DOHH2 (cell line): ENCODE results near the gene PSPN.

Source experiments
- H3F3A ChIP-seq: fragments of 200-600 bp; sonication (generic), shearing (Covaris generic); 2 replicates; pipeline ENCODE4 v1.6.0; 2016; ENCODE audit warnings: antibody characterized with exemption, mild to moderate bottlenecking; ENCODE audit not compliant: control insufficient read depth, insufficient read depth
- H3K27ac ChIP-seq: fragments of 200-600 bp; sonication (generic); 2 replicates; pipeline ENCODE4 v1.5.1; 2014; ENCODE audit warnings: low read depth, mild to moderate bottlenecking, low read length, moderate library complexity
- H3K27me3 ChIP-seq: fragments of 200-600 bp; sonication (generic); 2 replicates; pipeline ENCODE4 v1.6.1; 2014; ENCODE audit warnings: mild to moderate bottlenecking, low read length, mixed read lengths; ENCODE audit not compliant: control insufficient read depth
- H3K36me3 ChIP-seq: fragments of 200-600 bp; sonication (generic); 2 replicates; pipeline ENCODE4 v1.6.1; 2014; ENCODE audit warnings: mild to moderate bottlenecking, low read length, moderate library complexity, mixed read lengths; ENCODE audit not compliant: control insufficient read depth
- H3K4me1 ChIP-seq: fragments of 200-600 bp; sonication (generic); 2 replicates; pipeline ENCODE4 v1.6.1; 2014; ENCODE audit warnings: mild to moderate bottlenecking, low read length, mixed read lengths; ENCODE audit not compliant: control insufficient read depth
- H3K4me2 ChIP-seq: fragments of 200-600 bp; sonication (generic); 2 replicates; pipeline ENCODE4 v1.6.0; 2014; ENCODE audit warnings: mild to moderate bottlenecking, low read length, moderate library complexity
- H3K4me3 ChIP-seq: fragments of 200-600 bp; sonication (generic); 2 replicates; pipeline ENCODE4 v1.5.1; 2014; ENCODE audit warnings: mild to moderate bottlenecking, low read length, mixed read lengths
- H3K79me2 ChIP-seq: fragments of 200-600 bp; sonication (generic); 2 replicates; pipeline ENCODE4 v1.6.1; 2014; ENCODE audit warnings: mild to moderate bottlenecking, low read length, mixed read lengths; ENCODE audit not compliant: control insufficient read depth
- H3K9me2 ChIP-seq: fragments of 200-600 bp; sonication (generic); replicated peaks from 2 replicates; pipeline ENCODE4 v1.6.1; 2014; ENCODE audit warnings: mild to moderate bottlenecking, low read length, mixed read lengths; ENCODE audit not compliant: control insufficient read depth
- H3K9me3 ChIP-seq: fragments of 200-600 bp; sonication (generic); 2 replicates; pipeline ENCODE4 v1.6.1; 2014; ENCODE audit warnings: antibody characterized with exemption, low read length, mixed read lengths; ENCODE audit not compliant: control insufficient read depth, insufficient read depth
- H4K20me1 ChIP-seq: fragments of 200-600 bp; sonication (generic); 2 replicates; pipeline ENCODE4 v1.6.0; 2014; ENCODE audit warnings: low read depth, mild to moderate bottlenecking, antibody characterized with exemption, low read length, moderate library complexity; ENCODE audit not compliant: control insufficient read depth, insufficient read depth
- CTCF ChIP-seq: fragments of 200-600 bp; sonication (generic); IDR thresholded peaks from one replicate; pipeline ENCODE4 v1.5.1; 2014; ENCODE audit warnings: antibody characterized with exemption, mild to moderate bottlenecking, low read depth, low read length; ENCODE audit not compliant: poor library complexity, severe bottlenecking
- EZH2phosphoT487 ChIP-seq: fragments of 200-600 bp; sonication (generic); IDR thresholded peaks from 2 replicates; pipeline ENCODE4 v1.6.1; 2017; ENCODE audit warnings: borderline replicate concordance, mild to moderate bottlenecking, antibody characterized with exemption, low read length, moderate library complexity, mixed read lengths

The PSPN gene

GRCh38 chr19:6343462-6343861 is 32.3 kb downstream of the PSPN start:
- Histone ChIP-seq H3K79me2 (no peaks in the 10 kb centered on the region), H3K9me2 (no peaks in the 10 kb centered on the region), H3K27me3 (no peaks in the 10 kb centered on the region), H4K20me1 (no peaks in the 10 kb centered on the region), H3K36me3 (no peaks in the 10 kb centered on the region), H3K4me1 (no peaks in the 10 kb centered on the region), H3K4me3 (no peak overlapping the region), H3F3A (no peaks in the 10 kb centered on the region), H3K27ac (no peak overlapping the region), H3K9me3 (peaks cover 7% of the 10 kb centered on the region; the same call in 1 of the 2 replicates), H3K4me2 (no peak overlapping the region)
- TF ChIP-seq CTCF (no peak), EZH2phosphoT487 (no peak)

- Histone ChIP-seq H3F3A (no peaks in the 10 kb centered on the region), H3K9me2 (no peaks in the 10 kb centered on the region), H3K79me2 (no peaks in the 10 kb centered on the region), H4K20me1 (no peaks in the 10 kb centered on the region), H3K27ac (no peak overlapping the region), H3K4me1 (no peaks in the 10 kb centered on the region), H3K4me3 (no peak overlapping the region), H3K9me3 (peaks cover 7% of the 10 kb centered on the region; the same call in 1 of the 2 replicates), H3K27me3 (no peaks in the 10 kb centered on the region), H3K4me2 (no peak overlapping the region), H3K36me3 (no peaks in the 10 kb centered on the region)
- TF ChIP-seq CTCF, result peak; percentile 25
- TF ChIP-seq EZH2phosphoT487, result no peak
Measured at GRCh38 chr19:6340493-6341201, 35.1 kb downstream of the PSPN start.

GRCh38 chr19:6334490-6335285 is 41.0 kb downstream of the PSPN start:
- no peaks in the 10 kb centered on the region for H3K9me2 ChIP-seq
- H3K9me3 ChIP-seq, result no peaks in the 10 kb centered on the region
- no peaks in the 10 kb centered on the region for H3K79me2 ChIP-seq
- no peaks in the 10 kb centered on the region for H3K36me3 ChIP-seq
- no peaks in the 10 kb centered on the region for H3K4me1 ChIP-seq
- no peaks in the 10 kb centered on the region for H3F3A ChIP-seq
- TF ChIP-seq EZH2phosphoT487 (no peak), CTCF (no peak)
- H3K27ac ChIP-seq, result no peak overlapping the region
- H3K4me2 ChIP-seq, result no peak overlapping the region
- no peak overlapping the region for H3K4me3 ChIP-seq
- H3K27me3 ChIP-seq, result no peaks in the 10 kb centered on the region
- no peaks in the 10 kb centered on the region for H4K20me1 ChIP-seq
